Cardiac fibroblast (primary cell): ENCODE data around the gene RAP1GAP2.

Experiments used
- DNase-seq, 2 donors: peaks; one replicate each; pipeline versions ENCODE4 v3.0.0 to v3.0.0-alpha.2; 2010; ENCODE audit warnings: low read depth in 2 of 2
- H3K4me3 ChIP-seq, 2 donors: replicated peaks in 1 of 2; 1 replicate in 1 of 2; 2 replicates in 1 of 2; pipeline ENCODE4 v1.5.1; 2011; ENCODE audit warnings: low read depth in 2 of 2, low read length in 2 of 2, mild to moderate bottlenecking in 2 of 2, moderate library complexity in 1 of 2
- CTCF ChIP-seq: IDR thresholded peaks from one replicate; pipeline ENCODE4 v1.5.1; 2011; ENCODE audit warnings: low read depth, mild to moderate bottlenecking, low read length, inconsistent platforms

Gene RAP1GAP2

GRCh38 chr17:2758870-2759269 is 37.4 kb upstream of the RAP1GAP2 start:
- DNase-seq: no peak
- no peak overlapping the region for H3K4me3 ChIP-seq
- TF ChIP-seq CTCF: no peak

- DNase-seq: no peak
- no peak overlapping the region for H3K4me3 ChIP-seq
- TF ChIP-seq CTCF: no peak
These were observed 26.1 kb upstream of the RAP1GAP2 start for GRCh38 chr17:2770129-2770528.

GRCh38 chr17:2775206-2775605 is 21.0 kb upstream of the RAP1GAP2 start:
- no peak for DNase-seq

GRCh38 chr17:2776589-2777241 is 19.5 kb upstream of the RAP1GAP2 start:
- H3K4me3 ChIP-seq: no peak overlapping the region
- no peak for DNase-seq
- TF ChIP-seq CTCF: no peak

More at GRCh38 chr17:2775206-2775605, 21.0 kb upstream of the RAP1GAP2 start:
- TF ChIP-seq CTCF: no peak
- no peak overlapping the region for H3K4me3 ChIP-seq

- TF ChIP-seq CTCF: no peak
- no peak for DNase-seq
- H3K4me3 ChIP-seq: no peak overlapping the region
These were observed 18.9 kb upstream of the RAP1GAP2 start for GRCh38 chr17:2777242-2777867.

- no peak for DNase-seq
- no peak overlapping the region for H3K4me3 ChIP-seq
- TF ChIP-seq CTCF: no peak
These were observed 17.7 kb upstream of the RAP1GAP2 start for GRCh38 chr17:2778489-2778888.
